SH-SY5Y (cell line): ENCODE data around the gene EPB41L1.

Experiments
- GATA2 ChIP-seq: IDR thresholded peaks from 2 replicates; pipeline ENCODE4 v1.6.1; 2011; ENCODE audit warnings: mild to moderate bottlenecking, low read depth, low read length
- GATA3 ChIP-seq: IDR thresholded peaks from 2 replicates; pipeline ENCODE4 v1.6.1; 2011; ENCODE audit warnings: low read depth, mild to moderate bottlenecking, low read length, moderate library complexity

GRCh38 chr20:36135821-36136220 is 18.7 kb upstream of the EPB41L1 start:
- no peak for TF ChIP-seq GATA2
- TF ChIP-seq GATA3 = no peak
